Spleen (tissue), 11 donors: Measurements from ENCODE around the gene CSTF3. TPM values are rescaled to one million over a fixed set of nuclear protein-coding genes. Genes with fewer than 3 reads are reported as not detected.

Experiments
- DNase-seq: peaks from one replicate; pipeline ENCODE4 v3.0.0-alpha.2; 2020
- H3K27ac ChIP-seq, 8 donors: fragments of 200-600 bp; sonication (generic) in 7 of 8; 1 replicate in 4 of 8; 2 replicates in 4 of 8; pipeline versions ENCODE4 v1.5.0 to v1.8.0; 2016 to 2021; ENCODE audit warnings: inconsistent platforms in 4 of 8, mild to moderate bottlenecking in 4 of 8, moderate library complexity in 1 of 8
- H3K27me3 ChIP-seq, 7 donors: fragments of 200-600 bp; sonication (generic) in 6 of 7; replicated peaks in 1 of 7; 1 replicate in 4 of 7; 2 replicates in 3 of 7; pipeline versions ENCODE4 v1.5.0 to v1.8.0; 2016 to 2021; ENCODE audit warnings: inconsistent platforms in 3 of 7, mild to moderate bottlenecking in 1 of 7
- H3K36me3 ChIP-seq, 6 donors: fragments of 200-600 bp; sonication (generic) in 5 of 6; 1 replicate in 4 of 6; 2 replicates in 2 of 6; pipeline versions ENCODE4 v1.5.0 to v1.8.0; 2016 to 2021; ENCODE audit warnings: inconsistent platforms in 2 of 6
- H3K4me1 ChIP-seq, 6 donors: fragments of 200-600 bp; sonication (generic) in 5 of 6; 1 replicate in 3 of 6; 2 replicates in 3 of 6; pipeline versions ENCODE4 v1.5.0 to v1.8.0; 2016 to 2021; ENCODE audit warnings: inconsistent platforms in 3 of 6
- H3K4me3 ChIP-seq, 8 donors: fragments of 200-600 bp; sonication (generic) in 7 of 8; 1 replicate in 4 of 8; 2 replicates in 4 of 8; pipeline versions ENCODE4 v1.5.0 to v1.8.0; 2016 to 2021; ENCODE audit warnings: inconsistent platforms in 4 of 8, mild to moderate bottlenecking in 4 of 8, moderate library complexity in 2 of 8
- H3K9me3 ChIP-seq, 8 donors: fragments of 200-600 bp; sonication (generic) in 7 of 8; 1 replicate in 4 of 8; 2 replicates in 4 of 8; pipeline versions ENCODE4 v1.5.0 to v1.8.0; 2016 to 2021; ENCODE audit warnings: inconsistent platforms in 4 of 8
- CTCF ChIP-seq, 11 experiments: fragments of 200-600 bp in 7 of 11; fragments of 450-650 bp in 4 of 11; sonication (generic) in 4 of 11; IDR thresholded peaks in 8 of 11; conservative IDR thresholded peaks in 3 of 11; 1 replicate in 7 of 11; 2 replicates in 4 of 11; pipeline versions ENCODE4 v1.4.0 to v1.8.0; 2016 to 2021; ENCODE audit warnings: antibody characterized with exemption in 11 of 11, inconsistent platforms in 4 of 11, mild to moderate bottlenecking in 1 of 11
- POLR2A ChIP-seq, 3 donors: fragments of 450-650 bp; IDR thresholded peaks; one replicate each; pipeline ENCODE4 v1.5.1; 2017; ENCODE audit warnings: antibody characterized with exemption in 3 of 3, mild to moderate bottlenecking in 1 of 3
- POLR2AphosphoS5 ChIP-seq, 3 donors: sonication (generic); formaldehyde crosslinking; IDR thresholded peaks; one replicate each; pipeline ENCODE4 v1.5.1; 2017; ENCODE audit warnings: antibody characterized with exemption in 3 of 3
- WGBS, 5 donors: extraction: QIAGEN DNeasy Blood & Tissue Kit in 3 of 5; methylation state at CpG; one replicate each; pipeline versions ENCODE4 v1.1.5 to v1.1.7; 2013 to 2018; 5-methylcytosine and 5-hydroxymethylcytosine counted together
- intact Hi-C: fragments of 100-400 bp; cut with DNase I; formaldehyde crosslinking; loops from one replicate; pipeline ENCODE4 v1.15.0; 2023; ENCODE audit warnings: low total_unique reads
- polyA plus RNA-seq, 3 donors: library from polyadenylated mRNA; stranded (reverse); fragments of 200-250 nt; gene quantifications; one replicate each; pipeline ENCODE4 v1.2.1, GENCODE V29; 2013
- total RNA-seq, 7 donors: library from RNA; depleted of rRNA in 3 of 7; stranded (reverse); fragments of >200 nt in 3 of 7; fragmentation: NEBNext Ultra II Directional in 4 of 7; extraction: Animal tissue kit (Norgen Biotek cat#: 25700) in 4 of 7; gene quantifications; one replicate each; pipeline versions ENCODE4 v1.1.0 to v1.2.1, GENCODE V29; 2016 to 2021
- donor health status: healthy with polysubstance abuse.
- donor health status: DM: no; HTN: no; CAD: no; lungs with moderate emphysema.
- donor health status: DM: no; HTN: no; CAD: no.
- donor health status: Bipolar disorder and iron deficiency.
- donor health status: healthy.
- donor health status: DM: no; HTN: no; CAD: no.
- donor health status: DM: yes; HTN: yes; CAD: no.

CSTF3 gene
- total and polyA plus RNA-seq, 10 donors, result 19.8 to 32.8 (median 26.9) TPM

- Histone ChIP-seq H3K4me3 (no peak overlapping the region), H3K27me3 (no peaks in the 10 kb centered on the region), H3K27ac (no peak overlapping the region), H3K9me3 (no peaks in the 10 kb centered on the region), H3K4me1 (no peaks in the 10 kb centered on the region), H3K36me3 (peaks cover 0 to 27% (median 3%) of the 10 kb centered on the region in 6 donors)
- no peak for DNase-seq
- intact Hi-C loops, result no loop called here
- no peak for TF ChIP-seq CTCF (IDR thresholded peaks at IDR 0.05 in 8 of 11, conservative IDR thresholded peaks at IDR 0.05 in 3 of 11)
- TF ChIP-seq POLR2AphosphoS5 (IDR thresholded peaks at IDR 0.05), result no peak
- TF ChIP-seq POLR2A (IDR thresholded peaks at IDR 0.05), result no peak
- WGBS, 5 donors, result 60 to 95% (median 83%) methylated on average over 1 of the region's 1 CpG
Measured at GRCh38 chr11:33110083-33110482, 51.2 kb downstream of the CSTF3 start.

GRCh38 chr11:33109294-33109895 is 51.9 kb downstream of the CSTF3 start:
- TF ChIP-seq CTCF (IDR thresholded peaks at IDR 0.05 in 8 of 11, conservative IDR thresholded peaks at IDR 0.05 in 3 of 11), result no peak
- no peak for TF ChIP-seq POLR2A (IDR thresholded peaks at IDR 0.05)
- no peak for TF ChIP-seq POLR2AphosphoS5 (IDR thresholded peaks at IDR 0.05)
- no peaks in the 10 kb centered on the region for H3K9me3 ChIP-seq
- intact Hi-C loops, result no loop called here
- H3K27ac ChIP-seq, result no peak overlapping the region
- no peak for DNase-seq
- peaks cover 0 to 34% (median 9%) of the 10 kb centered on the region in 6 donors for H3K36me3 ChIP-seq
- H3K27me3 ChIP-seq, result no peaks in the 10 kb centered on the region
- H3K4me3 ChIP-seq, result no peak overlapping the region
- H3K4me1 ChIP-seq, result no peaks in the 10 kb centered on the region

- no peaks in the 10 kb centered on the region for H3K9me3 ChIP-seq
- no peak overlapping the region for H3K27ac ChIP-seq
- intact Hi-C loops, result no loop called here
- H3K4me1 ChIP-seq, result no peaks in the 10 kb centered on the region
- H3K36me3 ChIP-seq, result peaks cover 0 to 90% (median 59%) of the 10 kb centered on the region in 6 donors
- no peak for DNase-seq
- no peaks in the 10 kb centered on the region for H3K27me3 ChIP-seq
- TF ChIP-seq POLR2AphosphoS5 (IDR thresholded peaks at IDR 0.05), result no peak
- no peak overlapping the region for H3K4me3 ChIP-seq
Measured at GRCh38 chr11:33103836-33104235, 57.4 kb downstream of the CSTF3 start.

GRCh38 chr11:33094157-33094556 is 67.1 kb downstream of the CSTF3 start:
- DNase-seq, result no peak
- H3K4me1 ChIP-seq, result no peaks in the 10 kb centered on the region
- TF ChIP-seq POLR2AphosphoS5 (IDR thresholded peaks at IDR 0.05) (no peak), POLR2A (IDR thresholded peaks at IDR 0.05) (no peak), CTCF (IDR thresholded peaks at IDR 0.05 in 8 of 11, conservative IDR thresholded peaks at IDR 0.05 in 3 of 11) (no peak)
- WGBS, 5 donors, result 53 to 80% (median 57%) methylated on average over 1 of the region's 1 CpG
- H3K27ac ChIP-seq, result no peak overlapping the region
- no peak overlapping the region for H3K4me3 ChIP-seq
- no peaks in the 10 kb centered on the region for H3K9me3 ChIP-seq
- peaks cover 0 to 95% (median 36%) of the 10 kb centered on the region in 6 donors for H3K36me3 ChIP-seq
- intact Hi-C loops, result no loop called here
- H3K27me3 ChIP-seq, result no peaks in the 10 kb centered on the region

- no peaks in the 10 kb centered on the region for H3K4me1 ChIP-seq
- DNase-seq, result no peak
- H3K36me3 ChIP-seq, result peaks cover 0 to 90% (median 22%) of the 10 kb centered on the region in 6 donors
- H3K27me3 ChIP-seq, result no peaks in the 10 kb centered on the region
- no peak overlapping the region for H3K4me3 ChIP-seq
- TF ChIP-seq POLR2AphosphoS5 (IDR thresholded peaks at IDR 0.05) (no peak), POLR2A (IDR thresholded peaks at IDR 0.05) (no peak), CTCF (IDR thresholded peaks at IDR 0.05 in 8 of 11, conservative IDR thresholded peaks at IDR 0.05 in 3 of 11) (no peak)
- H3K9me3 ChIP-seq, result no peaks in the 10 kb centered on the region
- H3K27ac ChIP-seq, result no peak overlapping the region
- intact Hi-C loops, result no loop called here
Measured at GRCh38 chr11:33089776-33090175, 71.5 kb downstream of the CSTF3 start.
